ENCODE results near the gene CYP46A1.
"Not testable (repeated sequence)": the region's sequence is repeated elsewhere in the genome, so short reads cannot be mapped to it uniquely, and the experiment has no call there.

Gene CYP46A1

DNA sequence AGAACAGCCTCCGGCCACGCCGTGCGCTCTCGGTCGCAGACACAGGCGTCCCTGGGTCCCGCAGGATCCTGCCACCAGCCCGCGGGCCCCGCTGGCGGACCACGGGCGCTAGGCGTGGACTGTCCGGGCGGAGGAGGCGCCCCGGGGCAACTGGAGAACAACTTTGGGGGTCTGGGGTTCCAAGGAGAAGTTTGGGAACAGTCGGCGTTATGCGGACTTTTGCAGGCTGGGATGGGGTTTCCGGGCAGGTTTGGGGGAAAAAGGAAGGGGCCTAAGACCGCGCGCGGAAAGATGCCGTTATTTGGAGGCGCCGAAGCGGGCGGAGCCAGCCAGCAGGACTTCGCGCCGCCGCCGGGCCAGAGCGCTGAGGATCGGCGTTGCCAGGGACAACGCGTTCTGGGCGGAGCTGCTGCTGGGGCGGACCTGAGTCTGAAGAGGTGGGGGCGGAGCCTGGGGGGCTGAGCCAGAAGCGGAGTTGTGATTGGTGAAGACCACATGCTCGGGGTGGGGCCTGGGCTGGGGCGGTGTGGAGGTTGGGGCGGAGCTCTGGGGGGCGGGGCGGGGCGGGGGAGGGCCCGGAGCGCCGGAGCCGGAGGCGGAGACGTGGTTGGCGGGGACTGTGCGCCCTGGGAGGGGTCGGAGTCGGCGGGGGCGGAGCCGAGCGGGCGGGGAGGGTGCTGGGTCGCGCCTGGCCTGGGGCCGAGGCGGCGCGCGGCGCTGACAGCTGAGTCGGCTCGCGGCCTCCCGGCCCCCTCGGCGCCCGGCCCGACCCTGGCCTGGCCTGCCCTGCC is at the start of gene CYP46A1:
Gene CYP46A1, plus strand, starts transcription at position 680 of the 791 bp plus-strand sequence. CDS start 120 bp downstream, outside the sequence.
- peak; percentile 99 for DNase-seq

DNA sequence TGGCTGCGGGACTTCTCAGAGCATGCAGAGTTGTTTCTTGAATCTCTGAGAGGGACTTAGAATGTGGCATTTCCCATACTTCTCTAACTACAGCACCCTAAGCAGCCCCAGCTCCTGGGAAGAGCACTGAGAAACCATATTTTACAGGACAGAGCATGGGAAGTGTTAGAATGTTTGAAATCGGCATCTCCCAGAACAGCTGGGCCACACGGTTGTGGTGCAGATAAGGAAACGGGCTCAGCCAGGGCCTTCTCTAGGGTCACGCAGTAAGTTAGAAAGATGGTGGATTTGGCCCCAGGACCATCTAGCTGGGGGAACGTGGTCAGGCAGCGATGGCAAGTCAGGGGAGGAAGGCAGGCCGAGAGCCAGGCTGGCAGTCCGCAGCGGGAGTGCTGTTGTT is 49.7 kb upstream of the CYP46A1 start:
- no peak for DNase-seq

DNA sequence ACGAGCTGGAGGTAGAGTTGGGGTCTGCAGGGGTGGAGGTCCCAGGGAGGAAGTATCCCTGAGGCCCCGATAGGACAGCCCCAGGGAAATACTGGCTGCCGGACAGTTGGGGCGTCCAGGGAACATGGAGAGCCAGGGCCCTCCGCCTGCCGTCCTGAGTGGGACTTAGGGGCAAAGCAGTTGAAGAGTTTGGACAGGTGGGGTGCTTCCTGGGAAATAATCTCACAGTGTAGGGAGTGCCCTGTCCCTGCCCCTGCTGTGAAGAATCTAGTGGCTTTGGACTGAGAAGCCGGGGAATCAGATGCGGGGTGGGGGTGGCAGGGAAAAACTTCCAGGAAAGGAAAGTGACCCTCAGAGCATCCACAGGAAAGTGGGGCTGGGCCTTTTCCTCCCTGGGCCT is 49.0 kb upstream of the CYP46A1 start:
- DNase-seq: no peak

DNA sequence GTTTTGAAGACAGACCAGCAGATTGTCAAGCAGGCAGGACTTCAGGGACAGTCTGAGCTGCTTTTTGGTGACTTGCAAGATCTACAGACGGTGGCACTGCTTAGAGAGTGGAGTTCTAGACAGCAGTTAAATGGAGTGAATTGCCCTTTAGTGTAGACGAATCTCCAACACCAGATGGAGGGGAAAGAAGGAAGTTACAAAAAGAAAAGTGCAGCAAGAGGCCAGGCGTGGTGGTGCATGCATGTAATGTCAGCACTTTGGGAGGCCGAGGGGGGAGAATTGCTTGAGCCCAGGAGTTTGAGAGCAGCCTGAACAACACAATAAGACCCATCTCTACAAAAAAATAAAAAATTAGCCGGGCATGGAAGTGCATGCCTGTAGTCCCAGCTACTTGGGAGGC is 47.6 kb upstream of the CYP46A1 start:
- DNase-seq: no peak

DNA sequence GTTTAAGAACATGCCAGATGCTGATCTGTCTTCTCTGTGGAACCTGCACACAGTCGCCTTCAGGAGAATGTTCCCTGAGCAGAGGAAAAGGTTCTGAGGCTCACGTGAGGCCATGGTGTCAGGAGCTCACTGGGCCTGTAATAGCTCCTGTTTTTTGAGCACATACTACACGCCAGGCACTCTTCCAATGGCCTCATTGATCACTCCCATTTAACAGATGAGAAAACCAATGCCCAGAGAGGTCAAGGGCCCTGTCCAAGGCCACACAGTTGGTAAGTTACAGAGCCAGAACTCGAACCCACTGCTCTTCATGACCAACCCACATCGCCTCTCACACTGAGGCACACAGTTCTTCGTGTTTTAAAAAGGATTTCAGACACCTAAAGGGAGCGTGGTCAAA is 46.5 kb upstream of the CYP46A1 start:
- DNase-seq: no peak

DNA sequence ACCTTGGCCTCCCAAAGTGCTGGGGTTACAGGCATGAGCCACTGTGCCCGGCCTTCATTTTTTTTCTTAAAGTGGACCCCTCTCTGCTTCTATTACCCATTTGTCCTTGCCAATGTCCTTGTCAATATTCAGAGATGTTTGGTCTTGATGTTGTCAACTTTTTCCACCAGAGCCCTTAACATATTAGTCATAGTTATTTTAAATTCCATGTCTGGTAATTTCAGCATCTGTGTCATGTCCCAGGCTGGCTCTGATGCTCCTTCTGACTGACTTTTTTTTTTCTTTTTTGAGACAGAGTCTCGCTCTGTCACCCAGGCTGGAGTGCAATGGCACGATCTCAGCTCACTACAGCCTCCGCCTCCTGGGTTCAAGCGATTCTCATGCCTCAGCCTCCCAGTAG is 41.3 kb upstream of the CYP46A1 start:
- not testable (repeated sequence) for DNase-seq

DNA sequence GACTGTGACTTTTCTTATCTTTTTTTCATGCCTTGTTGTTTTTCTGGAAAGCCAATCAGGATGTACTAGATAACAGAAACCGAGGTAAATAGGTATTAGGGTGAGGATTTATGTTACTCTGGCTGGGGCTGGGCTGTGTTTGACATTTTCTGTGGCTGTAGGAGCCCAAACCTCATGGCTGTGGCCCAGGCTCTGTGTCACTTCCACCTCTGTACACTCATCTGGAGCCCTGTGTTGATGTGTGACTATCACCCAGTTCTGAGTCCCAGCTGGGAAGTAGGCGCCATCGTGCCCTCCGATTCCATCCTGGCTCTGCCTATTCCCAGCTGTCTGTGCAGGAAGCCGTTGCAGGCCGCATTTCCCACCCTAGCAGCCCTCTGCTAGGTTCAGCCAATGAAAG is 40.8 kb upstream of the CYP46A1 start:
- DNase-seq: no peak

DNA sequence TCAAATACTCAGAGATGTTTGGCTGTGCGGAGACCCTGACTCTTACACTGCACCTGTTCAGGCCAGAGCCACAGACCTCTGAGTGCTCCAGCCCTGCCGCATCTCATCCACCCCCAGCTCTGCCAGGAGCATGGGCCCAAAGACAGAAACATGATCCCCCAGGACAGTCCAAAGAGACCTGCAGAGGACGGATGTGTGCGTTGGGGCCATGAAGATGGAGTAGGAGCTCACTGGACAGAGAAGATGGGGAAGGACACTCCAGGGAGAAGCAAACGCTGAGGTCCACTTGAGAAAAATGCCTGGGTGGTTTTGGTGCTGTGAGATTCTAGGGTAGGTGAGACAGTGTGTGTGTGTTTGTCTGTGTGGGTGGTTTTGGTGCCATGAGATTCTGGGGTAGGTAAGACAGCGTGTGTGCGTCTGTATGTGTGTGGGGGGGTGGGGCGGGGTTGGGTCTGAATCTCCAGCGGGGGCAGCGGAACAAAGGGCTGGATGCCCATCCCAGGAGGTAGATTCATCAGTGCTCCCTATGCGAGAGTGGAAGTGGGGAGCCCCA is 40.0 kb upstream of the CYP46A1 start:
- no peak for DNase-seq

DNA sequence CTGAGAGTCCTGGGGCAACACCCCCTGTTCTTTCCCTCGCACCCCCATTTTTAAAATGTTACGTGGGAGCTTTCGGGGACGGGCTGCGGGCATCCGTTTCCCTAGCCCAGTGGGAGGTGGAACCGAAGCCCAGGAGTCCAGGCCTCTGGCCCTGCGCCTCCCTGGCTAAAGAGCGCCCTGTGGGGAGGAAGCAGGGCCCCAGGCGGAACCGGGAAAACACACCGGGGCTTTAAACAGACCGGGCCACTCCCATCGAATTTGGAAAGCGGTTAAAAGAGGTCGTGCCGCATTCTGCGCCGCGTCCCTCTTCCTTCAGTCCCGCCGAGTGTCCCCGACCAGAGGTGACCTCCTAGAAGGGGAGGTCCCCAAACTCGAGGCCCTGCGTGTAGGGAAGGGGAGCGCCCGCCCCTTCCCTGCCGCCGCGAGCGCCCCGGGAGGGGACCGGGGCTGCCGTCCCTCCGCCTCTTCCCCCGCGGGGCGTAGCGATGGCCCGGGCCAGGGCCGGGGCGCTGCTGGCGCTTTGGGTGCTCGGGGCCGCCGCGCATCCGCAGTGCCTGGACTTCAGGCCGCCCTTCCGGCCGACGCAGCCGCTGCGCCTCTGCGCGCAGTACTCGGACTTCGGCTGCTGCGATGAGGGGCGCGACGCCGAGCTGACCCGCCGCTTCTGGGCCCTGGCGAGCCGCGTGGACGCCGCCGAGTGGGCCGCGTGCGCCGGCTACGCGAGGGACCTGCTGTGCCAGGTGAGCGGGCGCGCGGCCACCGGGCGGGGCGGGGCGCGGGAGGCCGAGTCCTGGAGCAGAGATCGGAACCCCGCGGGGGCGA is 39.2 kb upstream of the CYP46A1 start, which contains the start of gene HHIPL1:
Gene HHIPL1, plus strand, starts transcription at position 407 of the 822 bp plus-strand sequence. Its CDS starts 79 bp downstream, at position 486.
- DNase-seq: no peak

DNA sequence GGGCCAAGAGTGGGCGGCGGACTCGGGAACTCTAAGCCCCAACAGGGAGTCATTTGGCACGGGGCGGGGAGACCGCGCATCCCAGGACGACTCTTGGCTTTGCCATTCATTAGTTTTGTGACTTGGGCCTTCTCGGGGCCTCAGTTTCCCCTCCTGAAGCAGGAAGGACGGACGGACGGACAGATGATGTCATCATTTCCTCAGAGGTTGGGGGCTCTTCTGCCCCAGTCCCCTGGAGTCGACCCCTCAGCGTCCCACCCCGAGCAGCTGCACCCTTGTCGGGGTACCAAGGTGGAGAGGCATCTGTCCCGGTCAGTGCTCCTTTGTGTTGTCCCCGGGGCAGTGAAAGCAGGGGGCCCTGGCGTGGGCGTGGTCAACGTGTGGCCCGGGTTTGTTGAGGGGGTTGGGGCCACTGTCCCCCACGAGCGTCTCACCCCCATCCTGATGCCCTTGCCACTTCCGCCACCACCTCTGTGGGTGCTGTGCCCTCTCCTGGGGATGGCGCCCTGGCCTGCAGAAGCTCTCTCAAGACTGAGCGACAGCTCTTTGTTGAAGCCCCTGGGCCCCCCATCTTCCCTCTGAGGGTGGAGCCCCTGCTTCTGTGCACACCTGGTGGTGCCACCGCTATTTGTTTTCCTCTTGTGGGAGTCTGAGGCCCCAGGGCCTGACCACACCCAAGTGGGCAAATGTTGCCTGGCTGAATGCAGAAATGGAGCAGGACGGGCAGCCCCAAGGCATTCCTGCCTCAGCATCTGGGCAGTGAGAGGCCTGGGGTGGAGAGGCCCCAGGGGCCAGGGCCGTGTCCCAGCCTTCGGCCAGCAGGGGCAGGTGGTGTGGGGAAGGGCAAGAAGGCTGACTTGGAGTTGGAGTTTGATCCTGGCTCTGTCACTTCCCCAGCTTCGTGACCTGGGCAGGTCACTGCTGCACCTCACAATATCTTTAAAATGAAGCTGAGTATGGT is 38.3 kb upstream of the CYP46A1 start:
- no peak for DNase-seq

DNA sequence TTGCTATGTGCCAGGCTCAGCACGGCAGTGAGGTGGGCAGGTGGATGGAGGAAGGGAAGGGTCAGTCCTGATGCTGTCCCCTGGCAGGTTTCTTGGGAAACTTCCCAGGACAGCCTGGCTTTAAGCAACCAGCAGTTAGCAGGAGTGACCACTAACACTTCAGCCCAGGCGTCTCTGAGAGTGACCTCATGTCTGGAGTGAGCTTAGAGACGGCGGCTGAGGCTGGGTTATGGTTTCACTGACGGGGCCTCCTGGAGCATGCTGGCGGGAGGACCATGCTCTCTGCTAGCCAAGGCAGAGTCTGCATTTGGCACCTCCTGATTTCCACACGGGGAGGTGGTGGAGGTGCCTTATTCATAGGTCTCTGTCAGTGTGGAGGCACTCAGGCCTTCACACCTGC is 36.7 kb upstream of the CYP46A1 start:
- no peak for DNase-seq

DNA sequence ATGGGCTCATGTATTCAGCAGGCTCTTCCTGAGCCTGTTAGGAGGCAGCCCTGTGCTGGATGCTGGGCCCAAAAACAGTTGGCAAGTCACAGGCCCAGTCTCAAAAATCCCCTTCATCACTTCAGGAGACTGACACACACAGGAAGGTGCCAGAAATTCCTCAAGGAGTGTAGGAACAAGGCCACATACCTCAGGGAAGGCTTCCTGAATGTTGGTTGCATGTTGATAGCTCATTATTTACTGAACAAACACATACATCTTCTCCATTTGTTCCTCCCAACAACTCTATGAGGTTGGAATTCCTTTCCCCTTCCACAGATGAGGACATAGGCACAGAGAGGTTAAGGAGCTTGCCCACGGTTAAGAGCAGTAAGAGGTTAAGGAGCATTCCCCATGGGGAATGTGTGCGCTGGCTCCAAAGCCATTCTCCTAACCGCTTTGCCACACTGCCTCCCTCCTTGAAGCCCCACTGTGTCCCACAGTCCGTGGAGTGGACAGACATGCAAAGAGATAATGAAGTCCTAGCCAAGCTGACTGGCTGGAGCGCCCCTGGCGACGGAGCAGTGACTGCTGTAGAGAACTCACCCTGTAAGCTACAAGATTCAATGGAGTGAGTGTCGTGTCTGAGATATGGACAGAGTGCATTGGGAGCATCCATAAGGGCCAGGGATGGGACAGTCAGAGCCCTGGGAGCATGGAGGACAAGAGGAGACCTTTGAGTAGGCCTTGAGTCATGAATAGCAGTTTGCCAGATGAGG is 35.9 kb upstream of the CYP46A1 start:
- no peak for DNase-seq

DNA sequence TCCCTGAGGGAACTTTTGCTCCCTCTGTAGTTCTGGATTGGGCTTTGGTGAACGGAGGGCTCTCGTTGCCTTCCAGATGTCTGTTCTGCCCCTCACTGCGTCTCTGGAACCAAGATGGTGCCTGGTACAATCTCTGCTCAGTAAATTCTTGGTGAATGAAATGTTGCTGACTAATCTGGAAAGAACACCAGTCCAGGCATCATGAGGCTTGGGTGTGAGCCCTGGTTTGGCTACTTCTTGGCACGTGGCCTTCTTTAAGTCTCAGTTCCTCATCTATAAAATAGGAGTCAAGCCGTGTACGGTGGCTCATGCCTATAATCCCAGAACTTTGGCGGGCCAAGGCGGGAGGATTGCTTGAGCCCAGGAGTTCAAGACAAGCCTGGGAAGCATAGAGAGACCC is 34.9 kb upstream of the CYP46A1 start:
- DNase-seq: no peak

DNA sequence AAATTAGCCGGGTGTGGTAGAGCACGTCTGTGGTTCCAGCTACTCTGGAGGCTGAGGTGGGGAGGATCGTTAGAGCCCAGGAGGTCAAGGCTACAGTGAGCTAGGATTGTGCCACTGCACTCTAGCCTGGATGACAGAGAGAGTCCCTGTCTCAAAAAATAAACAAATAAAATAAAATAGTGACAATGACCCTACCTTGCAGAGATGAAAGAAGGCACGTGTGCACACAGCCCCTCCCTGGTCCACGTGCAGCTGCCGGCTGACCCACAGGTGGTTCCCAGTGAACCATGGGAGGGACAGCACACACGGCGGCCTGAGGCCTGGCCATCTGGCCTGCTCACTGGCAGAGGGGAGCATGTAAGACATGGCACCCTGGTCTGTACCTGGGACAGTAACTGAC is 34.5 kb upstream of the CYP46A1 start:
- no peak for DNase-seq

DNA sequence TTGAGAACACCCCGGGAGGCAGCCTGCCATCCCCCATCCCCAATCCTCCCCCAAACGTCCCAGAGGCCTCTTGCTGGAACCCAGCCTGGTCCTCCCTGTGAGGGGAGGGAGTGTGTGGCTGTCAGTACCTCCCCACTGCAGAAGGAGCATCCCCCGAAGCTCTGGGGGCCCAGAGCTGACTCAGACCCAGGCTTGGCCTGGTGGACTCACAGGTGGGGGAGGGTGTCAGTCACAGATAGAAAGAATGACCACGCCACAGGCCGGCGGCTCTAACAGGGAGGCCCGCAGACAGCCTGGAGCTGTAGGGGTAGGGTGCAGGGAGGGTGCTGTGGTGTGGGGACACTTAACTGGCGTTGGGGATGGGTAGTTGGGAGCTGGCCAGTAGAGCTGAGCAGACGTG is 33.9 kb upstream of the CYP46A1 start:
- DNase-seq: no peak

DNA sequence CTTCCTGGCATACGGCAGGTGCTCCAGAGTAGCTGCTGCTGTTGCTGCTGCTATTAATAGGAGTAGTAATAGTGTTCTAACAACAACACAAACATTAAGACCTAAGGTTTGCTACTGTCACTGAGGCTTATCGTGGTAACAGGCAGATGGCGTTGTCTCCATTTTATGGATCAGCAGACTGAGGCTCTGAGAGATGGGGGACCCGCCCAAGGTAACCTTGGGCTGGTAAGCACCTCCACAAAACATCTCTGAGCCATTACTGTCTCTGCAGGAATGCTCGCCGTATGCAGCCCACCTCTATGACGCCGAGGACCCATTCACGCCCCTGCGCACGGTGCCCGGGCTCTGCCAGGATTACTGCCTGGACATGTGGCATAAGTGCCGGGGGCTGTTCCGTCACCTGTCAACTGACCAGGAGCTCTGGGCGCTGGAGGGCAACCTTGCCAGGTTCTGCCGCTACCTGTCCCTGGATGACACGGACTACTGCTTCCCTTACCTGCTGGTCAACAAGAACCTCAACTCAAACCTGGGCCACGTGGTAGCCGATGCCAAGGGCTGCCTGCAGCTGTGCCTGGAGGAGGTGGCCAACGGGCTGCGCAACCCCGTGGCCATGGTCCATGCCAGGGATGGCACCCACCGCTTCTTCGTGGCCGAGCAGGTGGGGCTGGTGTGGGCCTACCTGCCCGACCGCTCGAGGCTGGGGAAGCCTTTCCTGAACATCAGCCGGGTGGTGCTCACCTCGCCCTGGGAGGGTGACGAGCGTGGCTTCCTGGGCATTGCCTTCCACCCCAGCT is 31.9 kb upstream of the CYP46A1 start:
- no peak for DNase-seq

DNA sequence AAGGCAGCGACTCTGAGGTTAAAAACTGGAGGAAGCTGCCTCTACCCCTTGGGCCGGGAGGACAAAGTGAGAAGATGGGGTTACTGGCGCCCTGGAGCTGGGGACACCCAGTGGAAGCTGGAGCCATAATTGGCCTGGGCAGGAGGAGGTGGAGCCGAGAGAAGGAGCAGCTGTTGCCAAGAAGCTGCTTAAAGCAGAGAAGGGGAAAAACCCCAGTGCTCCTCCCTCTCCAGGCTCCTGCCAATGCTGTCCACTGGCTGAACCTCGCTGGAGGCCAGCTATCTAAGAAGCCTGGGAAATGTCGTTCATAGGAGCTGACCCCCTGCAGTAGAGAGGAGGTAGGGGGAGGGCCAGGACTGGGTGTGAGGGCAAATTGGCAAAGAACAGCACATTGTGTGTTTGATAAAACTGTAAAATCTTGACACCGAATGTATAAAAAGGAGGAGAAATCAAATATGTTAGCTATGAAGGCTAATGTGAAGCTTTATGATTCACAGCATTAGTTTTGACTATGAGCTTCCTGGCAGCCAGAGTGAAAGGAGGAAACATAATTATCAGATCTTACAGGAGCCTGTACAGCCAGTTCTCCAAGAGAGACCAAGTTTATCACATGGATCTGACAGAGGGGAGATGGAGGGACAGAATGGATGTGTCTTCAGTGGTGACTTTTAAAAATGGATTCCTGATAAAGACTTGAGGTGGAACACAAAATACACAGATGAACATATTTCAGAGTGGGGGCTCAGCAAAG is 29.7 kb upstream of the CYP46A1 start:
- peak; percentile 87 for DNase-seq

DNA sequence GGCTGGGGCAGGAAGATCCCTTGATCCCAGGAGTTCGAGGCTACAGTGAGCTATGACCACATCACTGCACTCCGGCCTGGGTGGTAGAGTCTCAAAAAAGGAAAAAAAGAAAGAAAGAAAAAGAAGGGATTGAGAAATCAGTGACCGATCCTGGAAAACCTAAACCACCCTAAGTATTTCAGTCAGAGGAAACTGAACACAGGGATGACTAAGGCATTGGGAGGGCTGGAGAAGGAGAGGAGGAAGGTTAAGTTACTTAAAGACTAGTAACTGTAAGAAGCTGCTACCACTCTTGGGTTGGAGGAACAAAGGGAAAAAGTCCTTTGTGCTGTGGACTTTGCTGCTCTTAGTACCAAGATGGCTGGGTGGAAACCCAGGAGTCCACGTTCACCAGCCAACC is 28.6 kb upstream of the CYP46A1 start:
- DNase-seq: no peak

DNA sequence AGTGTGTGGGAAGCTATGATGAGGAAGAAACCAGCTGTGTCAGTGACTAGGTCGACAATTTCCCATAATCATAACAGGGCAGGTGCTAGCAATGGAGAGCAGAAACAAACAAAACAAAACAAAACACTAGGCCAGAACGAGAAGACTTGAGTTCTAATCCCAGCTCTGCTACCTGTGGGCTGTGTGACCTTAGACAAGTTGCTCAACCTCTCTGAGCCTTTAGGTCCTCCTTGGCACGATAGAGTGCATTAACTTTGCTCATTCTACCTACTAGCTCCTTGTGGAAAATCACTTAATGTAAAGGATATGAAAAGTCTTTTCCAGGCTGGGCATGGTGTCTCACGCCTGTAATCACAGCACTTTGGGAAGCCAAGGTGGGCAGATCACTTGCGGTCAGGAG is 27.9 kb upstream of the CYP46A1 start:
- no peak for DNase-seq

DNA sequence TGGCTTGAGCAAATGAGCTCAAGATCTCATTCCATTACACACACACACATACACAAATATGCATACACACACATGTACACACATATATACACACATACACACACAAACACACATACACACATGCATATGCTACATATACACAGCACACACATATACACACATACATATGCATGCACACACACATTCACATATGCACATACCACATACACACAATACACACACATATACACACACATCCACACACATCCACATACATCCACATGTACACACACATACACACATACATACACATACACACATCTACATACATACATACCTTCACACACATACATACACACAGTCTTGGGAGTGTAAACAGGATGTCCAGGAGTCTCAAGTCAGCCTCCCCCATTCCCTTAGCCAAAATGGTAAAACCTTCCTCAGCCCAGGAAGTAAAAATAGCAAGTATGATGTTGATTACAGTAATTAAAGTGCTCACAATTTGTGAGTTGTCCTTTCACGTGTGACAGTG is 26.4 kb upstream of the CYP46A1 start:
- DNase-seq: no peak
